Breast epithelium (tissue), 4 donors: ENCODE results near the gene SIRPA. TPM values are rescaled to one million over a fixed set of nuclear protein-coding genes. Genes with fewer than 3 reads are reported as not detected.

Experiments
- DNase-seq, 2 donors: peaks; one replicate each; pipeline ENCODE4 v3.0.0-alpha.2; 2019; ENCODE audit warnings: low spot score in 2 of 2
- H3K27ac ChIP-seq, 2 donors: fragments of 200-600 bp; sonication (generic) in 1 of 2; one replicate each; pipeline ENCODE4 v1.5.1; 2016 to 2019; ENCODE audit warnings: mild to moderate bottlenecking in 1 of 2
- H3K27me3 ChIP-seq, 2 donors: fragments of 200-600 bp; sonication (generic) in 1 of 2; one replicate each; pipeline versions ENCODE4 v1.5.1 to v1.6.0; 2017 to 2019; ENCODE audit warnings: control low read depth in 1 of 2, mild to moderate bottlenecking in 1 of 2
- H3K36me3 ChIP-seq: fragments of 200-600 bp; one replicate; pipeline ENCODE4 v1.5.1; 2019
- H3K4me1 ChIP-seq, 2 donors: fragments of 200-600 bp; sonication (generic); one replicate each; pipeline ENCODE4 v1.5.1; 2016 to 2019; ENCODE audit warnings: control low read depth in 1 of 2
- H3K4me3 ChIP-seq, 3 donors: fragments of 200-600 bp; sonication (generic); 1 replicate in 2 of 3; 2 replicates in 1 of 3; pipeline ENCODE4 v1.5.1; 2016 to 2019; ENCODE audit warnings: mild to moderate bottlenecking in 3 of 3, moderate library complexity in 2 of 3
- H3K9me3 ChIP-seq, 2 donors: fragments of 200-600 bp; sonication (generic) in 1 of 2; one replicate each; pipeline ENCODE4 v1.5.1; 2016 to 2019; ENCODE audit warnings: control low read depth in 1 of 2
- CTCF ChIP-seq, 3 donors: fragments of 450-650 bp; IDR thresholded peaks; one replicate each; pipeline ENCODE4 v1.5.1; 2016 to 2017; ENCODE audit warnings: antibody characterized with exemption in 3 of 3, mild to moderate bottlenecking in 3 of 3, moderate library complexity in 3 of 3
- POLR2A ChIP-seq: fragments of 450-650 bp; IDR thresholded peaks from one replicate; pipeline ENCODE4 v1.6.1; 2016; ENCODE audit warnings: antibody characterized with exemption, mild to moderate bottlenecking, moderate library complexity
- POLR2AphosphoS5 ChIP-seq, 3 donors: sonication (generic); formaldehyde crosslinking; IDR thresholded peaks; one replicate each; pipeline ENCODE4 v1.6.1; 2017; ENCODE audit warnings: antibody characterized with exemption in 3 of 3
- intact Hi-C: fragments of 100-400 bp; cut with DNase I; formaldehyde crosslinking; loops from one replicate; pipeline ENCODE4 v1.15.1; 2023; ENCODE audit warnings: low total_unique reads
- total RNA-seq, 3 donors: library from RNA; depleted of rRNA; stranded (reverse); fragments of >200 nt; gene quantifications; one replicate each; pipeline ENCODE4 v1.1.0, GENCODE V29; 2016

Gene SIRPA
- total RNA-seq, 3 donors from 2014 or later, result 42.3 to 64.6 (median 53.9) TPM

GRCh38 chr20:1880529-1881239 lies 14.5 kb upstream of the SIRPA start:
- Histone ChIP-seq H3K36me3 (no peaks in the 10 kb centered on the region), H3K4me1 (peaks cover 0 to 4% of the 10 kb centered on the region in 2 donors), H3K4me3 (no peak overlapping the region), H3K27ac (peak overlapping the region in 1 of 2 donors; percentile 49), H3K9me3 (no peaks in the 10 kb centered on the region), H3K27me3 (no peaks in the 10 kb centered on the region)
- TF ChIP-seq CTCF (IDR thresholded peaks at IDR 0.05) (no peak), POLR2A (no peak), POLR2AphosphoS5 (IDR thresholded peaks at IDR 0.05) (no peak)
- no peak for DNase-seq
- intact Hi-C loops, result no loop called here

- intact Hi-C loops, result no loop called here
- H3K36me3 ChIP-seq, result no peaks in the 10 kb centered on the region
- no peak overlapping the region for H3K4me3 ChIP-seq
- H3K27me3 ChIP-seq, result no peaks in the 10 kb centered on the region
- H3K27ac ChIP-seq, result peak overlapping the region; percentile 49 to 54
- no peak for TF ChIP-seq POLR2A
- TF ChIP-seq POLR2AphosphoS5 (IDR thresholded peaks at IDR 0.05), result no peak
- TF ChIP-seq CTCF (IDR thresholded peaks at IDR 0.05), result no peak
- no peaks in the 10 kb centered on the region for H3K9me3 ChIP-seq
- peaks cover 0 to 4% of the 10 kb centered on the region in 2 donors for H3K4me1 ChIP-seq
- DNase-seq, result peak in 1 of 2 donors; percentile 58
Observed at GRCh38 chr20:1881240-1881835, 13.9 kb upstream of the SIRPA start.

GRCh38 chr20:1882026-1882425 lies 13.2 kb upstream of the SIRPA start:
- intact Hi-C loops, result no loop called here
- no peak for DNase-seq
- H3K36me3 ChIP-seq, result no peaks in the 10 kb centered on the region
- no peaks in the 10 kb centered on the region for H3K9me3 ChIP-seq
- no peak overlapping the region for H3K4me3 ChIP-seq
- no peaks in the 10 kb centered on the region for H3K27me3 ChIP-seq
- peak overlapping the region in 1 of 2 donors; percentile 54 for H3K27ac ChIP-seq
- peaks cover 0 to 6% of the 10 kb centered on the region in 2 donors for H3K4me1 ChIP-seq
- TF ChIP-seq CTCF (IDR thresholded peaks at IDR 0.05) (no peak), POLR2AphosphoS5 (IDR thresholded peaks at IDR 0.05) (no peak), POLR2A (no peak)

GRCh38 chr20:1883986-1884385 lies 11.2 kb upstream of the SIRPA start:
- intact Hi-C loops, result no loop called here
- H3K4me1 ChIP-seq, result peaks cover 0 to 10% of the 10 kb centered on the region in 2 donors
- no peaks in the 10 kb centered on the region for H3K27me3 ChIP-seq
- TF ChIP-seq CTCF (IDR thresholded peaks at IDR 0.05), result no peak
- no peak for TF ChIP-seq POLR2A
- no peak for TF ChIP-seq POLR2AphosphoS5 (IDR thresholded peaks at IDR 0.05)
- no peak overlapping the region for H3K4me3 ChIP-seq
- H3K9me3 ChIP-seq, result no peaks in the 10 kb centered on the region
- no peak for DNase-seq
- H3K36me3 ChIP-seq, result no peaks in the 10 kb centered on the region
- H3K27ac ChIP-seq, result no peak overlapping the region

GRCh38 chr20:1885254-1885653 lies 10.0 kb upstream of the SIRPA start:
- Histone ChIP-seq H3K36me3 (no peaks in the 10 kb centered on the region), H3K9me3 (no peaks in the 10 kb centered on the region), H3K27me3 (no peaks in the 10 kb centered on the region), H3K27ac (no peak overlapping the region), H3K4me1 (peaks cover 0 to 16% of the 10 kb centered on the region in 2 donors), H3K4me3 (no peak overlapping the region)
- DNase-seq, result no peak
- intact Hi-C loops, result no loop called here
- TF ChIP-seq POLR2A (no peak), POLR2AphosphoS5 (IDR thresholded peaks at IDR 0.05) (no peak), CTCF (IDR thresholded peaks at IDR 0.05) (no peak)
